Transverse colon (tissue), 4 donors: ENCODE measurements around the gene PPM1J. TPM values are rescaled to one million over a fixed set of nuclear protein-coding genes. Genes with fewer than 3 reads are reported as not detected.

Source experiments
- DNase-seq: peaks from one replicate; pipeline ENCODE4 v3.0.0-alpha.2; 2019
- H3K27ac ChIP-seq, 4 donors: fragments of 200-600 bp; sonication (generic); 2 replicates each; pipeline ENCODE4 v1.5.1; 2016 to 2018; ENCODE audit warnings: inconsistent platforms in 4 of 4
- H3K27me3 ChIP-seq: fragments of 200-600 bp; sonication (generic); 2 replicates; pipeline ENCODE4 v1.5.1; 2017; ENCODE audit warnings: inconsistent platforms
- H3K36me3 ChIP-seq, 4 donors: fragments of 200-600 bp; sonication (generic); 2 replicates each; pipeline ENCODE4 v1.5.1; 2017 to 2019; ENCODE audit warnings: inconsistent platforms in 4 of 4
- H3K4me1 ChIP-seq, 4 donors: fragments of 200-600 bp; sonication (generic); 2 replicates each; pipeline ENCODE4 v1.5.1; 2017 to 2020; ENCODE audit warnings: inconsistent platforms in 4 of 4
- H3K4me3 ChIP-seq, 4 donors: fragments of 200-600 bp; sonication (generic); 1 replicate in 1 of 4; 2 replicates in 3 of 4; pipeline versions ENCODE4 v1.5.1 to v1.6.1; 2017 to 2019; ENCODE audit warnings: inconsistent platforms in 4 of 4
- H3K9me3 ChIP-seq, 2 donors: fragments of 200-600 bp; sonication (generic); 2 replicates each; pipeline ENCODE4 v1.5.1; 2017 to 2019; ENCODE audit warnings: inconsistent platforms in 2 of 2
- EP300 ChIP-seq: sonication (generic); formaldehyde crosslinking; IDR thresholded peaks from one replicate; pipeline ENCODE4 v1.6.1; 2017; ENCODE audit warnings: antibody characterized with exemption, low read depth
- POLR2A ChIP-seq: fragments of 450-650 bp; IDR thresholded peaks from one replicate; pipeline ENCODE4 v1.6.1; 2016; ENCODE audit warnings: antibody characterized with exemption, mild to moderate bottlenecking, moderate library complexity
- POLR2AphosphoS5 ChIP-seq, 3 donors: sonication (generic); formaldehyde crosslinking; IDR thresholded peaks; one replicate each; pipeline ENCODE4 v1.6.1; 2016; ENCODE audit warnings: antibody characterized with exemption in 3 of 3
- WGBS, 2 donors: methylation state at CpG; one replicate each; pipeline ENCODE4 v1.1.5; 2018; ENCODE audit warnings: low coverage in 1 of 2; 5-methylcytosine and 5-hydroxymethylcytosine counted together
- in situ Hi-C, 4 donors: fragments of 200-750 bp; cut with MboI; loops; one replicate each; pipeline versions ENCODE4 v1.15.0 to v1.15.1; 2017; ENCODE audit warnings: low sequenced_read_pairs in 3 of 4, low pct_ligation_motif_present in 1 of 4, low pct_unique_long_range_greater_than_20kb in 1 of 4
- intact Hi-C: fragments of 100-400 bp; cut with DNase I; formaldehyde crosslinking; loops from one replicate; pipeline ENCODE4 v1.15.1; 2023; ENCODE audit warnings: low total_unique reads
- total RNA-seq, 4 donors: library from RNA; depleted of rRNA; stranded (reverse); fragments of >200 nt; gene quantifications; one replicate each; pipeline ENCODE4 v1.1.0, GENCODE V29; 2016
- TF ChIP-seq, protein P1 (sequence below), 5 experiments: fragments of 200-600 bp in 3 of 5; fragments of 450-650 bp in 2 of 5; sonication (generic) in 3 of 5; IDR thresholded peaks; 1 replicate in 2 of 5; 2 replicates in 3 of 5; pipeline ENCODE4 v1.5.1; 2016 to 2017; ENCODE audit warnings: antibody characterized with exemption in 5 of 5, inconsistent platforms in 3 of 5, mild to moderate bottlenecking in 2 of 5, moderate library complexity in 1 of 5

PPM1J gene
- total RNA-seq, 4 donors from 2014 or later: 0.68 to 1.7 TPM; not detected in 2

DNA sequence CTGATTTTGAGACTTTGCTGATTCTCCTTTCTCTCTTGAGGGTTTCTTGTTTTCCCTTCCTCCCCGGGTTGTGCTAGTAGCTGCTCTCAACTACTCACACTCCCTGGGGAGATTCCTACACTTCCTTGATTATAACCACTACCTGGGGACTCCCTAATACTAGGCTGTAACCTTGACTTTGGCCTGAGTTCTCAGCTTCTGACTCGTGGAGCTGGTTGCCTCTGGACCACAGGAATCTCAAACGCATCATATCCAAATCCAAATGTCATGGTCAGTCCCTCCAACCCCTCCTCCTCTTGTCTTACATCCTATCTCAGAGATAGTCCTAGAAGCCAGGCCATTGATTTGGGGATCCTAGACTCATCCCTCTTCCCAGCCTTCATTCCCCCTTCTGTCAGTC lies 28.7 kb downstream of the PPM1J start:
- intact Hi-C loops (no loop called here), in situ Hi-C loops (no loop called here)
- Histone ChIP-seq H3K27ac (no peak overlapping the region), H3K27me3 (no peaks in the 10 kb centered on the region), H3K4me1 (no peaks in the 10 kb centered on the region), H3K36me3 (peaks cover 0 to 8% (median 2%) of the 10 kb centered on the region in 4 donors), H3K9me3 (no peaks in the 10 kb centered on the region), H3K4me3 (no peak overlapping the region)
- no peak for TF ChIP-seq POLR2A
- TF ChIP-seq POLR2AphosphoS5 (IDR thresholded peaks at IDR 0.05): no peak
- TF ChIP-seq EP300: no peak
- TF ChIP-seq, protein P1, sequence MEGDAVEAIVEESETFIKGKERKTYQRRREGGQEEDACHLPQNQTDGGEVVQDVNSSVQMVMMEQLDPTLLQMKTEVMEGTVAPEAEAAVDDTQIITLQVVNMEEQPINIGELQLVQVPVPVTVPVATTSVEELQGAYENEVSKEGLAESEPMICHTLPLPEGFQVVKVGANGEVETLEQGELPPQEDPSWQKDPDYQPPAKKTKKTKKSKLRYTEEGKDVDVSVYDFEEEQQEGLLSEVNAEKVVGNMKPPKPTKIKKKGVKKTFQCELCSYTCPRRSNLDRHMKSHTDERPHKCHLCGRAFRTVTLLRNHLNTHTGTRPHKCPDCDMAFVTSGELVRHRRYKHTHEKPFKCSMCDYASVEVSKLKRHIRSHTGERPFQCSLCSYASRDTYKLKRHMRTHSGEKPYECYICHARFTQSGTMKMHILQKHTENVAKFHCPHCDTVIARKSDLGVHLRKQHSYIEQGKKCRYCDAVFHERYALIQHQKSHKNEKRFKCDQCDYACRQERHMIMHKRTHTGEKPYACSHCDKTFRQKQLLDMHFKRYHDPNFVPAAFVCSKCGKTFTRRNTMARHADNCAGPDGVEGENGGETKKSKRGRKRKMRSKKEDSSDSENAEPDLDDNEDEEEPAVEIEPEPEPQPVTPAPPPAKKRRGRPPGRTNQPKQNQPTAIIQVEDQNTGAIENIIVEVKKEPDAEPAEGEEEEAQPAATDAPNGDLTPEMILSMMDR (IDR thresholded peaks at IDR 0.05): no peak
- WGBS, 2 donors: 66 to 67% methylated on average over 1 to 3 of the region's 3 CpGs
- no peak for DNase-seq

DNA sequence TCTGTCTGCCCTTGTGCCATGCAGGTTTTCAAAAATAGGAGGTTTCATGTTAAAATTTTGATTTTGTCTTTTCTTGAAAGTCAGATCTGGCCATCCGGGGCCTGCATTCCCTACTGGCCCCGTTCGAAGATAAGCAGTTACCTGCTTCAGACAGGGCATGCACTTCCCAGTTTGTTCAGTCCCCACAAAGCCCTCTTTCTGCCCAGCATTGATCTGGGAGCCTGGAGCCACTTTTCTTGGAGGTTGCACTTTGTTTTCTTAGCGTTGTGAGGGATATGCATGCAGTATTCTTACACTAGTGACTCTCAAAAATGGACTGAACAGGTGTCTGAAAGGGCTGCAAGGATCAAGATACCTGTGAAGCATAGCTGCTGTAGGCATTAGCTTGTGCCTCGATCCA lies 29.2 kb downstream of the PPM1J start:
- intact Hi-C loops: no loop called here
- no peaks in the 10 kb centered on the region for H3K9me3 ChIP-seq
- DNase-seq: no peak
- in situ Hi-C loops: no loop called here
- peaks cover 0 to 8% (median 0%) of the 10 kb centered on the region in 4 donors for H3K36me3 ChIP-seq
- 84 to 93% methylated on average over 5 of the region's 5 CpGs for WGBS, 2 donors
- H3K27ac ChIP-seq: no peak overlapping the region
- H3K27me3 ChIP-seq: no peaks in the 10 kb centered on the region
- no peak overlapping the region for H3K4me3 ChIP-seq
- H3K4me1 ChIP-seq: no peaks in the 10 kb centered on the region
- no peak for TF ChIP-seq POLR2A
- no peak for TF ChIP-seq POLR2AphosphoS5 (IDR thresholded peaks at IDR 0.05)
- no peak for TF ChIP-seq EP300
- TF ChIP-seq, protein P1 (IDR thresholded peaks at IDR 0.05): no peak

DNA sequence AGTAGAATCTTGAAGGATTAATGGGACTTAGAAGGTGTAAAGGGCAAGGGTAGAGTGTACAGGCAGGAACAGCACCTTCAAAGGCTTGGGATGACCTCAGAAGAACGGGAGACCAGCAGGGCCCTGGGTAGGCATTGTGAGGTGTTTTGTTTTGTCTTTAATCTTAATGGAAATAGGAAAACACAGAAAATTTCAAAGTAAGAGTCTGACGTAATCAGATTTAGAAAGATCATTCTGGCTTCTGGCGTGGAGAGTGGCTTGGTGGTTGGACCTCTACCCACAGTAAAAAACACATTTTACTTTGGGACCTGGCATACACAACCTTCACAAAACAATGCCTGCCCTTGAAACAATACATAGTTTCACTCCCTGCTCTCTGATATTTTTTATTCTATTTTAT lies 36.5 kb downstream of the PPM1J start:
- H3K9me3 ChIP-seq: no peaks in the 10 kb centered on the region
- H3K27me3 ChIP-seq: no peaks in the 10 kb centered on the region
- no peak for DNase-seq
- H3K36me3 ChIP-seq: no peaks in the 10 kb centered on the region
- no peak for TF ChIP-seq POLR2A
- TF ChIP-seq, protein P1 (IDR thresholded peaks at IDR 0.05): no peak
- no peak for TF ChIP-seq EP300
- no peak for TF ChIP-seq POLR2AphosphoS5 (IDR thresholded peaks at IDR 0.05)
- H3K4me1 ChIP-seq: peaks cover 6 to 19% (median 12%) of the 10 kb centered on the region in 4 donors
- H3K27ac ChIP-seq: no peak overlapping the region
- H3K4me3 ChIP-seq: no peak overlapping the region
- 89 to 91% methylated on average over 3 of the region's 3 CpGs for WGBS, 2 donors
- intact Hi-C loops: no loop called here
- in situ Hi-C loops: no loop called here

DNA sequence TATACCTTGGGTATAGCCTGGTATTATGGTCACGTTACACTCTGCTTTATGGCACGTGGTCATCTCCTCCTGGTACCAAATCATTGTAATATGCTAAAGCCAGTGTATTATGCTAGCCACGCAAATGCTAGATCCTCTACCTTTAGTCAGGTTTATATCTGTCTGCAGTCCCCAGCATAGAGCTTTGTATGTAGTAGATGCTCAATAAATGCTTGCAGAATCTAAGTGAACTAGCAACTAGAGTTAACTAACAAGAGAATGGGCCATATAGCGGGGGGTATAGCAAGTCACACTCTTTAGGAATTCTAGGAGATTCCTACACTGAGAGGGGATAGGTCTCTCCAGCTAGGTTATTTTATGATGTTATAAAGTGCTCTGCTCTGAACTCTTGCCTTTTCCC lies 37.6 kb downstream of the PPM1J start:
- H3K4me3 ChIP-seq: no peak overlapping the region
- H3K4me1 ChIP-seq: peaks cover 11 to 24% (median 16%) of the 10 kb centered on the region in 4 donors
- DNase-seq: no peak
- no peaks in the 10 kb centered on the region for H3K27me3 ChIP-seq
- no peaks in the 10 kb centered on the region for H3K36me3 ChIP-seq
- no peaks in the 10 kb centered on the region for H3K9me3 ChIP-seq
- intact Hi-C loops: no loop called here
- no peak overlapping the region for H3K27ac ChIP-seq
- no peak for TF ChIP-seq POLR2AphosphoS5 (IDR thresholded peaks at IDR 0.05)
- TF ChIP-seq POLR2A: no peak
- TF ChIP-seq, protein P1 (IDR thresholded peaks at IDR 0.05): no peak
- TF ChIP-seq EP300: no peak
- 98 to 100% methylated on average over 1 to 4 of the region's 4 CpGs for WGBS, 2 donors
- in situ Hi-C loops: no loop called here
